Nucleus accumbens (tissue), 56 donors: ENCODE measurements around the gene MEIOC.
"Not testable (repeated sequence)": the region's sequence is repeated elsewhere in the genome, so short reads cannot be mapped to it uniquely, and the experiment has no call there.

ENCODE experiments used
- DNase-seq, 56 donors: peaks; one replicate each; lab custom pipeline; 2025; lab: John Stamatoyannopoulos, UW

Gene MEIOC

GRCh38 chr17:44655983-44656710, at the start of gene MEIOC:
TSS of gene MEIOC (plus strand) at chr17:44656468. CDS start at chr17:44656614, 146 bp downstream.
- peak in 1 of 56 donors; percentile 37 for DNase-seq

GRCh38 chr17:44606658-44607057, 49.6 kb upstream of the MEIOC start:
- no peak for DNase-seq

GRCh38 chr17:44607836-44608690, 48.2 kb upstream of the MEIOC start:
- DNase-seq, result no peak

- DNase-seq, result no peak
Measured at GRCh38 chr17:44608727-44609435, 47.4 kb upstream of the MEIOC start.

- DNase-seq, result no peak
Measured at GRCh38 chr17:44610331-44610730, 45.9 kb upstream of the MEIOC start.

GRCh38 chr17:44610871-44611270, 45.4 kb upstream of the MEIOC start:
- no peak for DNase-seq

GRCh38 chr17:44614862-44615261, 41.4 kb upstream of the MEIOC start:
- DNase-seq, result no peak

GRCh38 chr17:44618652-44619051, 37.6 kb upstream of the MEIOC start:
- DNase-seq, result not testable (repeated sequence)

- no peak for DNase-seq
Measured at GRCh38 chr17:44623070-44623725, 33.1 kb upstream of the MEIOC start.

- DNase-seq, result no peak
Measured at GRCh38 chr17:44627513-44628242, 28.6 kb upstream of the MEIOC start.

GRCh38 chr17:44628243-44629188, 27.8 kb upstream of the MEIOC start:
- DNase-seq, result peak in 37 of 56 donors; percentile 2 to 60 (median 23)

GRCh38 chr17:44629314-44629713, 27.0 kb upstream of the MEIOC start:
- no peak for DNase-seq

- no peak for DNase-seq
Measured at GRCh38 chr17:44630703-44631102, 25.6 kb upstream of the MEIOC start.

- no peak for DNase-seq
Measured at GRCh38 chr17:44633998-44634397, 22.3 kb upstream of the MEIOC start.

- not testable (repeated sequence) for DNase-seq
Measured at GRCh38 chr17:44634401-44634800, 21.9 kb upstream of the MEIOC start.

GRCh38 chr17:44636562-44636961, 19.7 kb upstream of the MEIOC start:
- DNase-seq, result no peak

- no peak for DNase-seq
Measured at GRCh38 chr17:44637066-44637465, 19.2 kb upstream of the MEIOC start.

- no peak for DNase-seq
Measured at GRCh38 chr17:44642834-44643233, 13.4 kb upstream of the MEIOC start.

- DNase-seq, result no peak
Measured at GRCh38 chr17:44645341-44645740, 10.9 kb upstream of the MEIOC start.
